Stimulated activated CD8-positive, alpha-beta memory T cell treated with anti-CD3 and anti-CD28 coated beads, Interleukin-7, amount 100 ng/mL, for 4 hours (primary cell): ENCODE results near the gene KCNG3.

Experiments used
- DNase-seq, 2 donors: peaks; one replicate each; pipeline ENCODE4 v3.0.0-alpha.2; 2020; ENCODE audit warnings: low read depth in 2 of 2

Gene KCNG3

DNA sequence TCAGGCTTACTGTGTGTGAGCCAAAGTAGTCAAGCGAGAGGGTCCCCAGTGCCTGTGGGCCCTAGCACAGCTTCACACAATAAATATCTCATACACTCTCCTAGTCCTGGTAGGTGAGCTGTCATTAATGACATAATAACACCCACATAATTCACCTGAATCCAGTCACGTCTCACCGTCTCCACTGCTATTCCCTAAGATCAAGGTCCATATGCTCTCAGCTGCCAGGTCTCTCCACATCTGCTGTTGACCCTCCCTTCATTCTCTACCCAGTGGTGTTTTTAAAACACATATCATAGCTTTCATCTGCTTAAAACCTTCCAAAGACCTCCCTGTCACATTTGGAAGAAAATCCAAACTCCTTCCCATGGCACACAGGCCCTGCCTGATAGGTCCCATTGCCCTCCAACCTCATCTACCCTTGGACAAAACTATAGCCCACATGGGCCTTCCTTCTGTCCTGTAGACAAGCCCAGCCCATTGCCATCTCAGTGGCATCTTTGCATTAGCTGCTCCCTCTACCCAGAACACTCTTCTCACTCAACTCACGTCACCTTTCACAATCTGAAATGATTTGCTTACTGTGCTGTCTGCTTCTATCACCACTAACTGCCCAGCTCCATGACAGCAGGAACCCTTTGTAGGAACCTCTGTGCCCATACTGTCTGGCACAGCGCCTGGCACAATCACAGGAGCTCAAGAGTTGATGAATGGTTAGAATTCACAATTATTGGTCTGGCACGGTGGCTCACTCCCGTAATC is 7.5 kb downstream of the KCNG3 start:
- DNase-seq: no peak

DNA sequence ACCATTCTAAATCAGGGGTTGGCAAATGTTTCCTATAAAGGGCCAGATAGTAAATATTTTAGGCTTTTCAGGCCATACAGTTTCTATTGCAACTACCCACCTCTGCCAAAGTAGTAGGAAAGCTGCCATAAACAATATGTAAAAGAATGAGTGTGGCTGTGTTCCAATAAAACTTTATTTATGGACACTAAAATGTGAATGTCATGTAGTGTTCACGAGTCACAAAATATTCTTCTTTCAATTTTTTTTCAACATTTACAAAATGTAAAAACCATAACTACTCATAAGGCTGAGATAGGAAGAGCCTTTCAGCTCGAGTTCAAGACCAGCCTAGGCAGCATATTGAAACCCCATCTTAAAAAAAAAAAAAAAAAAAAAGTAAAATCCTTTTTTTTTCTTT is 13.4 kb downstream of the KCNG3 start:
- DNase-seq: no peak

DNA sequence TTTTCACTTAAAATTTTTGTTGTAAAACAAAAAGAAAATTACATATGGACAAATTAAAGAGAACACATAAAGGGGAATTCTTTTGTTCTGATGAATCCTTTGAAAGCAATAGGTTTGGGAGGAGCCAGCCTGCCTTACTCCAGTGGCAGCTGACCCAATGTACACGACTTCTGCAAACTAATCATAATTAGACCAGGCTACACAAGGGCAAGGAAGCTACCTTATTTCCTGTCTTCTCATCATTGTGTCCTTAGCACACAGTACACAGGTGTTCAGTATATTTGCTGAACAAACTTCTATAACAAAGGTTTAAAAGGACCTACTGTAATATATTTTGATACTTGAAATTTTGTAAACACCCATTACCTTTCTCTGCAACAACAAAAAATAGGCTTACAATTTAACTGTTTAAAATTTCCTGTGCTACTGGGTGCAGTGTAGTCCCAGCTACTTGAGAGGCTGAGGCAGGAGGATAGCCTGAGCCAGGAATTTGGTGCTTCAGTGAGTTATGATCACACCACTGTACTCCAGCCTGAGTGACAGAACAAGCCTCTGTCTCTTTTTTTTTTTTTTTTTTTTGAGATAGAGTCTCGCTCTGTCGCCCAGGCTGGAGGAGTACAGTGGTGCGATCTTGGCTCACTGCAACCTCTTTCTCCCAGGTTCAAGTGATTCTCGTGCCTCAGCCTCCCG is 18.9 kb downstream of the KCNG3 start:
- DNase-seq: no peak

DNA sequence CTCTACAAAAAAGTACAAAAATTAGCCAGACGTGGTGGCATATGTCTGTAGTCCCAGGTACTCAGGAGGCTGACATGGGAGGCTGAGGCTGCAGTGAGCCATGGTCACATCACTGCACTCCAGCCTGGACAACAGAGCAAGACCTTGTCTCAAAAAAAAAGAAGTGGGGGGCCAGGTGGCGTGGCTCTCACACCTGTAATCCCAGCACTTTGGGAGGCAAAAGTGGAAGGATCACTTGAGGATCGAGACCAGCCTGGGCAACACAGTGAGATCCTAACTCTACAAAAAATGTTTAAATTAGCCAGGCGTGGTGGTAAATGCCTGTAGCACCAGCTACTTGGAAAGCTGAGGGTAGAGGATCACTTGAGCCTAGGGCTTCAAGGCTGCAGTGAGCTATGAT is 23.1 kb downstream of the KCNG3 start:
- no peak for DNase-seq

DNA sequence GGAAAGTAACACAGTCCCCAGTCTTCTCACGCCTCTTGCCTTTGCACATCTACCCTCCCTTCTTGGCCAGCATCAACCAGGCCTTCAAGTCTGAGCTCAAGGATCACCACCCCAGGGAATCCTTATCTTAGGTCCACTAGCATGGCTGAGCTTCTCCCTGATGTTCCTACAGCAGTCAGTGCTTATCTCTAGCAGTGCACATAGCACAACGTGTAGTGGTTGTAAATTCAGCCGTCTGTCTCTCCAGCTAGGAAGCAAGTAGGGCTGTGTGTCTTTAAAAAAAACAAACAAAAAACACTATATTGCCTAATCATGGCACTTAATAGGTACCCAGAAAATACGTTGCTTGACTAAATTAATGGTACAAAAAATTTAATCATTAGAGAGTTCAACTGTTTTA is 29.2 kb downstream of the KCNG3 start:
- DNase-seq: no peak

DNA sequence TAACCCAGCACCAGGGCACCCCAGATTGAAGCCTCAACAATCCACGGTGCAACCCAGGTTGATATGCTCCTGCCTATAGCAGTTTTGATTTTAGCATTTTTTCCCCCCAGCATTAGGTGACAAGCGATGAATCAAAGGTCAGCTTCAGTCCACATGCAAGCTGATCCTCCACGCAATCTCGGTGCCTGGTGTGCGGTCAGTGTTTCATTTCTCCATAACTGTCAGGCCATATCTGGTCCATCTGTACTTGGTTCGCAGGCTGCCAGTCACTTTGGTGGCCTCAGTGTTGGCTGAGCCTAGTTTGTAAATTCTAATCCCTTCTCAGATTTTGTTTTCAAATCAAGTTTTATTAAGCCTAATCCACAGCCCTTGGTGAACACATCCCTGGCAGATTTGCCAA is 30.2 kb downstream of the KCNG3 start:
- DNase-seq: no peak

DNA sequence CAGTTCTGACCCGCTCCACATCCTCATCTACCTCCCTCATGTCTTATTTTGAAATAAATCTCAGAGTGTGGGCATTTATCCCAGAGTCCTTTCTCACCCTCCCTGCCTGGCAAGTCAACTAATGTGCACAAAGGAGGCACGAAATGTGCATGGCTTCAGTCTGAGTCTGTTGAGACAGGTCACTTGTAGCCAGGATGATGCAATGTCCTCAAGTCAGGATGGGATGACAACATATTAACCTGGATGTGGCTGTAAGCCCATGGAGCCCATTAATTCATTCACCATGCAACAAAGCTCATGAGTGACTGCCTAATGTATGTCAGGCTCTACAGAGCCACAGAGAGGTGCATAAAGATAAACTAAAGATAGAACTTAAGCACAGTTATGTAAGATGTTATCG is 34.5 kb downstream of the KCNG3 start:
- DNase-seq: no peak

DNA sequence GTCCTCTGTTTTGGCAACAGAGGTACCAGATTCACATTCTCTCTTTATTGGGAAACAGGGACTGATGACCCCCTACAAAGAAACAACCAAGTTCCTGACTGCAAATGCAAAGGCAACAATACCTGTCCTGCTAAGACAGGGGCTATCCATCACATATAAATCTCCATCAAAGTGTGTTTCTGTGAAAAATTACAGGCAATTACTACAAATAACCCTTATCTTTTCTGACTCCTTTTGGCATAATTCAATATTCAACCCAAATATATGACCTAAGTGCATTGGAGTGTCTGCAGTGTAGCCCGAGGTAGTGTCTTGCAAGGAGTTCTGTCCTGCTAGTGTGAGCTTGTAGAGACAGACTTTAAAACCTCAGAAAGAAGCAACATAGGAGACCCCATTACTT is 35.4 kb downstream of the KCNG3 start:
- no peak for DNase-seq

DNA sequence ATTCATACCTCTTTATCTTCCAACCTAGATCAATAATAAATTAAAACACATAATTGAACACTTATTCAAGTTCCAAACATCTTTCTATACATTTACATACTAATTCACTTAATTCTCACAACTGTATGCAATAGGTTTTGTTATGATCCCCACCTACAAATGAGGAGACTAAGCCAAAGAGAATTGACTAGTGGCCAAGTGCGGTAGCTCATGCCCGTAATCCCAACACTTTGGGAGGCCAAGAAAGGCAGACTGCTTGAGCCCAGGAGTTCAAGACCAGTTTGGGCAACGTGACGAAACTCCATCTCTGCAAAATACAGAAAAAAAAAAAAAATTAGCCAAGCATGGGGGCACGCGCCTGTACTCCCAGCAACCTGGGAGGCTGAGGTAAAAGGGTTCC is 36.8 kb downstream of the KCNG3 start:
- DNase-seq: no peak

DNA sequence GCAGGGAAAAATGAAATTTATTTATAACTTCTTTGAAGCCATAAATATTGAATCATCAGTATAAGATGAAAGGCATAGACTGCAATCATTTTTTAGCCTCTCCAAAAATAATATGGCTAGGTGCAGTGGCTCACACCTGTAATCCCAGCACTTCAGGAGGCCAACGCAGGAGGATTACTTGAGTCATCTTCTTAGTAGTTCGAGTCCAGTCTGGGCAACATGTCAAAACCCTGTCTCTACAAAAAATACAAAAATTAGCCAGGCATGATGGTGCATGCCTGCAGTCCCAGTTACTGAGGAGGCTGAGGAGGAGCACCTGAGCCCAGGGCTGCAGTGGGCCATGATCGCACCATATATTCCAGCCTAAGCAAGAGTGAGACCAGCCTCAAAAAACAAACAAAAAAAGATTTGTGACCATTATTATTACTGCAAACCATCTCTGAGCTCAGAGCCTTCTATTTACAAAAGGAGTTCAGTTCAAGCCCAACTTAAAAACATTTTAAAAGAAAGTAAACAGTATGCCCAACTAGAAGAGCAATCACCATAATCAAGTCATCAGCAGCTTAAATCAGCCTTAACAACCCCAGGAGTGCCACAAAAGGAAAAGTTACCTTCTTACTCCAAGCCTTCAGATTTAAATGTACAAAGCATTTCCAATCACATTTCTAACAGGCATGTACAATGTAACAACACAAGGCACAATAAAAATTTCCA is 37.5 kb downstream of the KCNG3 start:
- DNase-seq: no peak

DNA sequence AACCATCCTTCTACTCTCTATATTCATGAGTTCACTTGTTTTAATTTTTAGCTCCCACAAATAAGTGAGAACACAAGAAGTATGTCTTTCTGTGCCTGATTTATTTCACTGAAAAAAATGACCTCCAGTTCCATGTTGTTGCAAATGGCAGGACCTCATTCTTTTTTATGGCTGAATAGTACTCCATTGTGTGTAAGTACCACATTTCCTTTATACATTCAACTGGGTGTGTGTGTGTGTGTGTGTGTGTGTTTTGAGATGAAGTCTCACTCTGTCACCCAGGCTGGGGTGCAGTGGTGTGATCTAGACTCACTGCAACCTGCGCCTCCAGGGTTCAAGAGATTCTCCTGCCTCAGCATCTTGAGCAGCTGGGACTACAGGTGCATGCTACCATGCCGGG is 41.2 kb downstream of the KCNG3 start:
- no peak for DNase-seq

DNA sequence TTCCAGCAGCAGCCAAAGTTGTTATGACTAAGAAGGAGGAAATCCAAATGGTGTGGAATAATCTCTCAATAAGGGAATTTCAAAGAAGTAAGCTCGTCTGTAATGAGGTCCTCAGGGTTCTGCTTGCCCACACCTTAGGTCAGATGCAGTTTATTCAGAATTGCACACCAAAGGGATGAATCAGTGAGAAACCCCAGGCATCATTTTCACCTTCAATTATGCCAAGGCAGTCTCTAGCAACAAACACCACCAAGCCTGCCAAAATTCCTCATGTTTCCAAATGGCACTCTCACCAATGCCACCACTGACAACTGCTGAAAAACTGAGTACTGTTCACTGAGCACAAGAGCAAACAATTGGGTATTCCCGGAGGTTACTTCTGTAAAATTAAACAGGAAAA is 43.6 kb downstream of the KCNG3 start:
- no peak for DNase-seq

DNA sequence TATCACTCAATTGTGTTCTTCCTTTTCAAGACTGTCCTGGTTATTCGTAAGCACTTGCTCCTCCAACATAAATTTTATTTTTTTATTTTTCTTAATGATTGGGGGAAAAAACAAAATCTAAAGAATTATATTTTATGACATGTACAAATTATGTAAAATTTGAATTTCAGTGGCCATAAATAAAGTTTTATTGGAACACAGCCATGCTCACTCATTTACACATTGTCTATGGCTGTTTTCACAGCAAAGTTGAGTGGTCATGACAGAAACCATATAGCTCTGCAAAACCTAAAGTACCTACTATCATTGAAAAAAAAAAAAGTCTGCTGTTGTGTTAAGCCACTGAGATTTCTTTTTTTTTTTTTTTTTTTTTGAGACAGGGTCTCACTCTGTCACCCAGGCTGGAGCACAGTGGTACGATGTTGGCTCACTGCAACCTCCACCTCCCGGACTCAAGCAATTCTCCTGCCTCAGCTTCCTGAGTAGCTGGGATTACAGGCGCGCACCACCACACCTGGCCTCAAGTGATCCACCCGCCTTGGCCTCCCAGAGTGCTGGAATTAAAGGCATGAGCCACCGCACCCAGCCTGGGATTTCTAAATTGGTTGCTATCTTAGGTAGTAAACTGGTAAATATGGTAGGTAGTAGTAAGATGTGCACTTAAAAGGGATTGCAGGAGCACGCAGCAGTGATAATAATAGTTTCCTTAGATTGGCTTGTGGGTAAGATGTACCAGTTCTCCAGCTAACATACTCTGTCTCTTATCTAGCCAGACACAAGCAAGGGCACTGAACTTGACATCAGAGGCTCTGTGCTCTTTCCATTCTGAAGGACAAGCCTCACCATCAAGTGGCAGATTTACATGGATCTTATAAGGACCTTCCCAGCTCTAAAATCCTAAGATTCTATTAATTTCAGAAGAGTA is 44.4 kb downstream of the KCNG3 start:
- DNase-seq: no peak

DNA sequence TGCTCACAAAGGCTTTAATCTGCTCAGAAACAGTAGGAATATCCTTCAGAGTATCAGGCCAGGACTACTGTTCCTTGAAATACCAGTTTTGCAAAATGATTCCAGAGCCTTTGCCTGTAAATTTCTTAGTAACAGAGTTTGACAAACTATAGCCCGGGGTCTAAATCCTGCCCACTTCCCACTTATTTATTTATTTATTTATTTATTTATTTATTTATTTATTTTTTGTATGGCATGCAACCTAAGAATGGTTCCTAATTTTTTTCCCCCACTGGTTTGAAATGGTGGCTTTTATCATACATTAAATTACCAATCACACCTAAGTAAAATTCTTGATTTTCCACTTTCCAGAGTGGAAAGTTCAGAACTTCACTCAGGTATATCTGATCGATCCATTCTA is 45.6 kb downstream of the KCNG3 start:
- no peak for DNase-seq

DNA sequence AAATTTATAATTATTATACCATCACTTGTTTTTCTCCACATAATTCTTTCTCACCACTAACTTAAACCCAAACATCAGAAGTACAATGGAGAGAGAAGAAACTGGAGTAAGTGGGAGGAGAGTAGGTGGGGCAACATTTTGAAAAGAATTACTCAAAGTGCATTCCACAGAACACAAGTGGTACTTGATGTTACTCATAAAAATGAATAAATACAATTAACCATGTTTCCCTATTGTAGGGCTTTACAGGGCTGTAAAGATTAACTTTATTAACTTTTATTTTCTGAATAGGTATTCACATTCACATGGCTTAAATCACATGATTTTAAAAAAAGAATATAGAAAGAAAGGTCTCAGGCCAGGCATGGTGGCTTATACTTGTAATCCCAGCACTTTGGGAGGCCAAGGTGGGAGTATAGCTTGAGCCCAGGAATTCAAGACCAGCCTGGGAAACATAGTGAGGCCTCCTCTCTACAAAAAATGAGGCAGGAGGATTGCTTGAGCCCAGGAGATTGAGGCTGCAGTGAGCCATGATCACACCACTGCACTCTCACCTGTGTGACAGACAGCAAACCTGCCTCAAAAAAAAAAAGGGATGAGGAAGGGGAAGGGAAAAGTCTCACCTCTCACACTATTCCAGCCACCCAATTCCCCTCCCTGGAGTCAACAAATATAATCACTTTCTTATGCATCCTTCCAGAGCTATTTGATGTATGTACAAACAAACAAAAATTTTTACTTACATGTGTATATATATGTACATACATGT is 47.1 kb downstream of the KCNG3 start:
- no peak for DNase-seq

DNA sequence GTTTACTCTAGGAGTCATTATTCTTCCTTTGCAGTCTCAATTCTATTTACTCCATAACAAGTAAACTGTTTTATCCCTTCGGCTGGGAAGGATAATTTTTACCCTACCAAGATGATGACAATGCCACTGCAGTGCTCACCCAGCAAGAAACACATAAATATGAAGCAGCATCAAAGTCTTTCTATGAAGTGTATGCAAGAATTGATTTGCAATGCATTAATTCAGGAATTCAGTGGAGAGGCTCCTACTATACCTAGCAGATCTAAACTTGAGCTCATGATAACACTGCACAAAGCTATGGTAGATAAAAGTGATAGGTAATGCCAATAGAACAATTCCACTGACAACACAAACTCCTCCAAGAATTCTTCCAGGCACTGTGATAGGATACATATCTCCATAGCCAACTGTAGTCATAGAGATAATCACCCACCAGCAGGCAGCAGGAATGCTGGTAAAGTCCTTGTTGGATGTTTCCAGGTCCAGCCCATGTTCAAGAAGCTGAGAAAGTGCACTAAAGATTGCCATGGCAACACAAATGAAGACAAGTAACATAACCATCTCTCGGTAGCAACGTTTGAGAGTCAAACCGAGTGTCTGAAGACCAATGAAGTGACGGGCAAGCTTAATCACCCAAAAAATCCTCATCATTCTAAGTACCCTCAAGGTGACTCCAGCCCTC is 49.9 kb downstream of the KCNG3 start:
- no peak for DNase-seq

DNA sequence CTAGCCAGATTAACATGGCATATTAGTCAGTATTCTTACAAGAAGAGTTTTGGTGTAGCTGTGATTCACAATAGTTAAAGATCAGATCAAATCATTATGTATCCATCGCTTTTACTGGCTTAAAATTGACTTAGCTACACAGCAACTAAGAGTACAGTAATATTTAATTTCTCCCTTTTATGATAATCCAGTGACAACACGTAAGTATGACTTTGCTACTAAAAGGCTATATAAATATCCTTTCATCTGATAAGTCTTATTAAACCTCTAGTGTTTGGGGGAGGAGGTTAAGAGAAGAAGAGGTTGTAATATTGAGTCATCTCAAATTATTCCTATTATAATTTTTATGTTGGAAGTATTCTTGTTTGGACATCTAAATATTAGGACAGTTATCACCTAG is 51.0 kb downstream of the KCNG3 start:
- DNase-seq: no peak

DNA sequence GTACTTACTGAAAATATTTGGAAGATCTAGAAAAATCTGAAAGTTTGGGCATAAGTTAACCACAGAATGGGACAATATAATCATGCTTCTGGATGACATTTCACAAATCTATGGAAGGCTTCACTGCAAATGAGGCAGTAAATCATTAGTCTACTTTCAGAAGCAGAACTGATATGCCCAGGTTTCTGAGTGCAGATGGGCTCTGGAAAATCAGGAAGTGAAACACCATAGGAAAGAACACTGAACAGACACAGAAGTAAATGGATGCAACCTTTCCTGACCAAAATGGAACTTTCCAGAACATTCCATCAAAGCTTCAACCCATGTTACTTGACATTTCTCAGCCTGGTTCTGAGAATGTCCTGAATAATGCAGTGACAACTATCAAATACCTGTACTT is 55.1 kb downstream of the KCNG3 start:
- no peak for DNase-seq

DNA sequence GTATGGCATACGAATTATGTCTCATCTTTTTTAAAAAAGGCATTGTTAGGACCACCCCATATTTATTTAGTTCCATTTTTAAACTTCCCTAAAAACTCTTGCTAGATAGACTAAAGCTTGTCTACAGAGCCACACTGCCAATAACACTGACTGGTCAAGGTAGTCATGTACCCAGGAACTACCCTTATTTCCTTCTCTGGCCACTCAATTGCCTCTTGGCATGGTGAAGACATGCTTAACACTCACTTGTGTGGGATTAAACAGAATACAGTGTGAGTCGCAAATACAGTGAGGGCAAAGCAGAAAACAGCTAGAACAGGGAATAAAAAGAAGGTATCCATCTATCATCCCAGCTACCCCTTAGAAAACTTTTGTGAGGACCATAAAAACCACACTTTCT is 57.4 kb downstream of the KCNG3 start:
- DNase-seq: no peak

DNA sequence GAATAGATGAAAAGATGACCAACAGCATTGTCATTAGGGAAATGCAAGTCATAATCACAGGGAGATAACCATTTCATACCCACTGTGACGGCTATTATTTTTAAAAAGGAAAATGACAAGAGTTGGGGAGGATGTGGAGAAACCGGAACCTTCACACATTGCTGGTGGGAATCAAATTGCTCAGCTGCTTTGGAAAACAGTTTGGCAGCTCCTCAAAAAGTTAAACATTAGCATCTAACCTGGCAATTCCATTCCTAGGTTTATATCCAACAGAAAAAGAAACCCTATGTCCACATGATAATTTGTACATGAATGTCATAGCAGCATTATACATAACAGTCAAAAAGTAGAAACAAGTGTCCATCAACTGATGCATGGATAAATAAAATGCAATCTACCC is 58.2 kb downstream of the KCNG3 start:
- DNase-seq: no peak

DNA sequence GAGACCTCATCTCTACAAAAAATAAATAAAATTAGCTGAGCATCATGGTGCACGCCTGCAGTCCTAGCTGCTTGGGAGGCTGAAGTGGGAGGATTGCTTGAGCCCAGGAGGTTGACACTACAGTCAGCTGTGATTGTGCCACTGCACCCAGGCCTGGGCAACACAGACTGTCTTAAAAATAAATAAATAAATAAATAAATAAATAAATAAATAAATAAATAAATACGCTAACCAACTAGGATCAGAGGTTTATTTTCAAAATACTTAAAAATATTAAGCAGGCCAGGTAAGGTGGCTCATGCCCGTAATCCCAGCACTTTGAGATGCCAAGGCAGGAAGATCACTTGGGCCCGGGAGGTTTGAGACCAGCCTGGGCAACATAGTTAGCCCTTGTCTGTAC is 63.6 kb downstream of the KCNG3 start:
- no peak for DNase-seq
